Calu3 (cell line): Measurements from ENCODE around the gene PRKN. TPM values are rescaled to one million over a fixed set of nuclear protein-coding genes. Genes with fewer than 3 reads are reported as not detected.

ENCODE experiments used
- BruUV-seq: library from RNA; stranded (reverse); fragments of 400-500 nt; replicated peaks from 2 replicates; lab custom pipeline; 2021; lab: Mats Ljungman, UMichigan
- CTCF ChIA-PET: fragments of 300-600 bp; sonication (Branson Sonifier 250); formaldehyde crosslinking; loops from one replicate; lab custom pipeline; 2022; ENCODE audit warnings: antibody characterized with exemption; lab: Charles Lee
- DNase-seq: peaks from one replicate; pipeline ENCODE4 v3.0.0; 2022
- H3K27ac Mint-ChIP-seq: one replicate; pipeline ENCODE4 v1.8.0; 2022; ENCODE audit warnings: mixed read lengths; ENCODE audit not compliant: unreplicated experiment
- H3K27me3 Mint-ChIP-seq: one replicate; pipeline ENCODE4 v1.8.0; 2022; ENCODE audit warnings: mixed read lengths; ENCODE audit not compliant: unreplicated experiment
- H3K36me3 Mint-ChIP-seq: one replicate; pipeline ENCODE4 v1.8.0; 2022; ENCODE audit warnings: mild to moderate bottlenecking, moderate library complexity, mixed read lengths; ENCODE audit not compliant: insufficient read depth, unreplicated experiment
- H3K4me1 Mint-ChIP-seq: one replicate; pipeline ENCODE4 v1.8.0; 2022; ENCODE audit warnings: mild to moderate bottlenecking, low read depth, mixed read lengths; ENCODE audit not compliant: unreplicated experiment
- H3K4me3 Mint-ChIP-seq: one replicate; pipeline ENCODE4 v1.8.0; 2022; ENCODE audit warnings: mild to moderate bottlenecking, low read depth, moderate library complexity, mixed read lengths; ENCODE audit not compliant: unreplicated experiment
- H3K9me3 Mint-ChIP-seq: one replicate; pipeline ENCODE4 v1.8.0; 2022; ENCODE audit warnings: low read depth, mixed read lengths; ENCODE audit not compliant: unreplicated experiment
- intact Hi-C: fragments of 100-400 bp; cut with micrococcal nuclease; formaldehyde crosslinking; loops from one replicate; pipeline ENCODE4 v1.10.0; 2022; ENCODE audit not compliant: unreplicated experiment
- total RNA-seq: library from RNA; stranded (reverse); gene quantifications from 2 replicates; pipeline ENCODE4 v1.2.3, GENCODE V29; 2022
- TF ChIP-seq, protein P1 (sequence below): fragments of 200-600 bp; IDR thresholded peaks from one replicate; pipeline ENCODE4 v1.8.0; 2022; ENCODE audit warnings: antibody characterized with exemption; ENCODE audit not compliant: unreplicated experiment

PRKN gene
- total RNA-seq, 1 experiment from 2014 or later: 3.8 TPM

DNA sequence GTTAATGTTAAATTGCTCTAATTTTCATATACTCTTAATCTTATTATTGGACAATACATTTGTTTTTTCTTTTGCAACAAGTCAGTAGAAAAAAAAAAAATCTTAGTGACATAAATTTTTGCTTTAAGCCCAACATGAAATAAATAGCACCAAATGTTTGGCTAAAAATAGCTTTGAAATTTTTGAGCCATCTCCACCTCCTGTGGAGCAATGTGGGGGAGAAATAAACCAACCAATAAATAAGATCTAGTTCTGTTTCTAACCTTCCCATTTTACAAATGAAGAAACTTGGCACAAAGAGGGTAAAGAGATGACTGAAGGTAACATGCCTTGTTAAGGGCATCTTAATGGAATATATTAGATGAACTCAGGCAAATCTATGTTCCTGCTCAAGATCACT, 91.4 kb downstream of the PRKN start:
- no peaks in the 10 kb centered on the region for H3K9me3 Mint-ChIP-seq
- no peaks in the 10 kb centered on the region for H3K27me3 Mint-ChIP-seq
- DNase-seq: no peak
- H3K4me1 Mint-ChIP-seq: no peaks in the 10 kb centered on the region
- TF ChIP-seq, protein P1, sequence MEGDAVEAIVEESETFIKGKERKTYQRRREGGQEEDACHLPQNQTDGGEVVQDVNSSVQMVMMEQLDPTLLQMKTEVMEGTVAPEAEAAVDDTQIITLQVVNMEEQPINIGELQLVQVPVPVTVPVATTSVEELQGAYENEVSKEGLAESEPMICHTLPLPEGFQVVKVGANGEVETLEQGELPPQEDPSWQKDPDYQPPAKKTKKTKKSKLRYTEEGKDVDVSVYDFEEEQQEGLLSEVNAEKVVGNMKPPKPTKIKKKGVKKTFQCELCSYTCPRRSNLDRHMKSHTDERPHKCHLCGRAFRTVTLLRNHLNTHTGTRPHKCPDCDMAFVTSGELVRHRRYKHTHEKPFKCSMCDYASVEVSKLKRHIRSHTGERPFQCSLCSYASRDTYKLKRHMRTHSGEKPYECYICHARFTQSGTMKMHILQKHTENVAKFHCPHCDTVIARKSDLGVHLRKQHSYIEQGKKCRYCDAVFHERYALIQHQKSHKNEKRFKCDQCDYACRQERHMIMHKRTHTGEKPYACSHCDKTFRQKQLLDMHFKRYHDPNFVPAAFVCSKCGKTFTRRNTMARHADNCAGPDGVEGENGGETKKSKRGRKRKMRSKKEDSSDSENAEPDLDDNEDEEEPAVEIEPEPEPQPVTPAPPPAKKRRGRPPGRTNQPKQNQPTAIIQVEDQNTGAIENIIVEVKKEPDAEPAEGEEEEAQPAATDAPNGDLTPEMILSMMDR: no peak
- H3K4me3 Mint-ChIP-seq: no peak overlapping the region
- intact Hi-C loops: no loop called here
- BruUV-seq: no TSS peak
- no peaks in the 10 kb centered on the region for H3K36me3 Mint-ChIP-seq
- CTCF ChIA-PET: no interaction called here
- no peak overlapping the region for H3K27ac Mint-ChIP-seq

DNA sequence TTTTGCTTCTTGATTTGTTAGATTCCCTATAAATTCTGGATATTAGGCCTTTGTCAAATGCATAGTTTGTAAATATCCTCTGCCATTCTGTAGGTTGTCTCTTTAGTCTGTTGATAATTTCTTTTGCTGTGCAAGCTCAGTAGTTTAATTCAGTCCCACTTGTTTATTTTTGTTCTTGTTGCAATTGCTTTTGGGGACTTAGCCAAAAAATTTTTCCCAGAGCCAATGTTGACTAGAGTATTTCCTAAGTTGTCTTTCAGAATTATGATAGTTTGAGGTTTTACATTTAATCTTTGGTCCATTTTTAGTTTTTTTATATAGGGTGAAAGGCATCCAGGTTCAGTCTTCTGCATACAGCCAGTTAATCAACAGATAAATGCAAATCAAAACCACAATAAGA, 96.0 kb downstream of the PRKN start:
- Mint-ChIP-seq H3K4me3 (no peak overlapping the region), H3K9me3 (no peaks in the 10 kb centered on the region), H3K36me3 (no peaks in the 10 kb centered on the region), H3K27ac (no peak overlapping the region), H3K27me3 (no peaks in the 10 kb centered on the region), H3K4me1 (no peaks in the 10 kb centered on the region)
- TF ChIP-seq, protein P1: no peak
- CTCF ChIA-PET: no interaction called here
- DNase-seq: no peak
- BruUV-seq: no TSS peak
- intact Hi-C loops: no loop called here

DNA sequence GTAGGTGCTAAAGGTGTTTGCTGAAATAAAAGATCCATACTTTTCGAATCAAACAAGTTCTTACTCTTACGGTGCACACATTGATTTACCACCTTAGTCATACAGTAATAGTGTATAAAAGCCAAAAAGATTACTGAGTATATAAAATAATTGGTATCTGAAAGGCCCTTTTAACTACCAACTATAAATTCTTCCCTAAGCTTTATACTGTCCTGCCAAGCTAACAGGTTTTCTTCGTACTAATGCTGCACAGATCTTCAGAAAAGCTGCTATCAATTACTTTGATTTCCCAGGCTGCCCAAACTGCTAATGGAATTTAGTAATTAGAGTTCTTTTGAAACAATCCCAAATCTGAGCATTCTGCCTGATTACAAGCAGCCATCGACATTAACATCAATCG, 97.5 kb downstream of the PRKN start:
- H3K4me3 Mint-ChIP-seq: no peak overlapping the region
- intact Hi-C loops: no loop called here
- CTCF ChIA-PET: no interaction called here
- no peaks in the 10 kb centered on the region for H3K36me3 Mint-ChIP-seq
- H3K27me3 Mint-ChIP-seq: no peaks in the 10 kb centered on the region
- H3K27ac Mint-ChIP-seq: no peak overlapping the region
- no peaks in the 10 kb centered on the region for H3K4me1 Mint-ChIP-seq
- H3K9me3 Mint-ChIP-seq: no peaks in the 10 kb centered on the region
- DNase-seq: no peak
- TF ChIP-seq, protein P1: no peak
- no TSS peak for BruUV-seq

DNA sequence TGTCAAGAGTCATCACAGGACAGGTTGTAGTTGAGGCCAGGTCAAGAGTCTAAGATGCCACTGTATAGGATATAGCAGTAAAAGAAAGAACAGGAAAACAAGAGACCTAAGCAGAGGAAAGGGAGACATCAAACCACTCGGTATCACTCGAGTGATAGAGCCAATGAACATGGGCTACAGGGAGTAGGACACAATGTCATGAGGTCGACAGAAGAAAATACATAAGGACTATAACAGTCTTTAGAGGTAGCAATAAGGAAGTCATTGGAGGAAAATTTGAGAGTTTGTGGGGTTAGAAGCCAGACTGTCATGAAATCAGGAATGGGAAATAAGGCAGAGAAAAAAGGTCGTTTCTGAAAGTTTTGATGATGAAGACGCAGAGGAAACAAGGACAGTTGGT, 99.7 kb downstream of the PRKN start:
- Mint-ChIP-seq H3K27ac (no peak overlapping the region), H3K27me3 (no peaks in the 10 kb centered on the region), H3K36me3 (no peaks in the 10 kb centered on the region), H3K9me3 (no peaks in the 10 kb centered on the region), H3K4me1 (no peaks in the 10 kb centered on the region), H3K4me3 (no peak overlapping the region)
- CTCF ChIA-PET: no interaction called here
- BruUV-seq: no TSS peak
- TF ChIP-seq, protein P1: no peak
- DNase-seq: no peak
- intact Hi-C loops: no loop called here

DNA sequence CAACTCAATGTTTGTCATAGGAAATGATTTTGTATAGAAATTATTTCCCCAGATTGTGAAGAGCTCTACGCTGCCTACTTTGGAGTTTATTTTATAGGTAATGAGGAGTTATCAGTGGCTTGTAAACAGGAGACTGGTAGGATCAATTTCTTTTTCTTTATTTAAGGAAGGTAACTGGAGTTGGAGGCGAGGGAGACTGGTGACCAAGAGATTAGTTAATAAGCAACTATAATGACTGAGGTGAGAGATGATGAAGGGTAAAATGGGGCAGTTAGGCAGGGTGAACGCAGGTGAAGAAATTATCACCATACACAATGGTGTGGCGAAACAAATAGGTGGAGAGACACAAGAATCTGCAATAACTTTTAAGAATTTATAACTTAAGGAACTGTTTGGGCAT, 100.2 kb downstream of the PRKN start:
- Mint-ChIP-seq H3K4me3 (no peak overlapping the region), H3K27ac (no peak overlapping the region), H3K27me3 (no peaks in the 10 kb centered on the region), H3K4me1 (no peaks in the 10 kb centered on the region), H3K36me3 (no peaks in the 10 kb centered on the region), H3K9me3 (no peaks in the 10 kb centered on the region)
- TF ChIP-seq, protein P1: no peak
- intact Hi-C loops: no loop called here
- CTCF ChIA-PET: no interaction called here
- DNase-seq: no peak
- no TSS peak for BruUV-seq
